Activated CD4-positive, alpha-beta T cell treated with anti-CD3 and anti-CD28 coated beads for 36 hours (primary cell): ENCODE results near the gene BRSK1. TPM values are rescaled to one million over a fixed set of nuclear protein-coding genes. Genes with fewer than 3 reads are reported as not detected.
A peak's percentile ranks its signal among the peaks of the same experiment; 100 is the strongest.

ENCODE experiments used
- ATAC-seq: fragments of 200-7000 bp; cut with Tn5 transposase; one replicate; pipeline ENCODE4 v1.10.0; 2021; ENCODE audit warnings: mild to moderate bottlenecking, moderate library complexity
- CTCF ChIA-PET: fragments of 350-600 bp; sonication (Branson Sonifier 250); formaldehyde crosslinking; loops from one replicate; lab custom pipeline; 2021; ENCODE audit warnings: antibody characterized with exemption; lab: Charles Lee
- POLR2A ChIA-PET: fragments of 350-600 bp; sonication (Branson Sonifier 250); formaldehyde crosslinking; loops from one replicate; lab custom pipeline; 2021; ENCODE audit warnings: antibody characterized with exemption, inconsistent platforms; lab: Charles Lee
- DNase-seq: peaks from one replicate; pipeline ENCODE4 v3.0.0-alpha.2; 2020
- H3K27ac Mint-ChIP-seq: one replicate; pipeline ENCODE4 v1.8.0; 2021; ENCODE audit warnings: mixed read lengths
- H3K27me3 Mint-ChIP-seq: one replicate; pipeline ENCODE4 v1.8.0; 2021; ENCODE audit warnings: mixed read lengths
- H3K36me3 Mint-ChIP-seq: one replicate; pipeline ENCODE4 v1.8.0; 2021; ENCODE audit warnings: low read depth, mixed read lengths
- H3K4me1 Mint-ChIP-seq: one replicate; pipeline ENCODE4 v1.8.0; 2021; ENCODE audit warnings: mixed read lengths
- H3K4me3 Mint-ChIP-seq: one replicate; pipeline ENCODE4 v1.8.0; 2021; ENCODE audit warnings: mild to moderate bottlenecking, moderate library complexity, mixed read lengths
- H3K9me3 Mint-ChIP-seq: one replicate; pipeline ENCODE4 v1.8.0; 2021; ENCODE audit warnings: low read depth, mixed read lengths
- intact Hi-C, 2 experiments: fragments of 100-400 bp; cut with DNase I in 1 of 2; cut with micrococcal nuclease in 1 of 2; formaldehyde crosslinking; loops; one replicate each; pipeline versions ENCODE4 v1.14.2 to v1.15.1; 2022 to 2024; cut with DNase I, micrococcal nuclease
- total RNA-seq, 2 experiments: library from RNA; stranded (reverse); gene quantifications; one replicate each; pipeline ENCODE4 v1.2.3, GENCODE V29; 2021

Gene BRSK1
- 1 to 10 TPM; 4.1 to 4.5 TPM for total RNA-seq

- Mint-ChIP-seq H3K36me3 (peaks cover 4% of the 10 kb centered on the region), H3K27me3 (no peaks in the 10 kb centered on the region), H3K27ac (no peak within 1 kb of the TSS), H3K9me3 (no peaks in the 10 kb centered on the region), H3K4me1 (peaks cover 20% of the 10 kb centered on the region), H3K4me3 (peak within 1 kb of the TSS; percentile 28)
- ATAC-seq (no peak), DNase-seq (peak; percentile 72)
- POLR2A ChIA-PET, result interaction anchor here (0.6 kb wide), 1 partner anchor 191 kb away, joined by 3 read pairs; no protein-coding TSS in a partner anchor
- CTCF ChIA-PET, result interaction anchor here (1.2 kb wide), 1 partner anchor 19 kb away, joined by 4 read pairs; no protein-coding TSS in a partner anchor
- intact Hi-C loops, result no loop called here
These were observed at the start of gene BRSK1 for GRCh38 chr19:55283548-55284377. BRSK1 (plus strand) TSS chr19:55283997; CDS start chr19:55284443, 446 bp downstream.

GRCh38 chr19:55238030-55238429, 45.8 kb upstream of the BRSK1 start:
- CTCF ChIA-PET, result no interaction called here
- Mint-ChIP-seq H3K9me3 (no peaks in the 10 kb centered on the region), H3K27me3 (no peaks in the 10 kb centered on the region), H3K4me1 (peaks cover 2% of the 10 kb centered on the region), H3K4me3 (no peak overlapping the region), H3K36me3 (peaks cover 64% of the 10 kb centered on the region), H3K27ac (no peak overlapping the region)
- POLR2A ChIA-PET, result interaction anchor here (0.6 kb wide), 1 partner anchor 785 kb away, joined by 3 read pairs; no protein-coding TSS in a partner anchor
- intact Hi-C loops, result no loop called here
- ATAC-seq, result no peak
- no peak for DNase-seq

DNA sequence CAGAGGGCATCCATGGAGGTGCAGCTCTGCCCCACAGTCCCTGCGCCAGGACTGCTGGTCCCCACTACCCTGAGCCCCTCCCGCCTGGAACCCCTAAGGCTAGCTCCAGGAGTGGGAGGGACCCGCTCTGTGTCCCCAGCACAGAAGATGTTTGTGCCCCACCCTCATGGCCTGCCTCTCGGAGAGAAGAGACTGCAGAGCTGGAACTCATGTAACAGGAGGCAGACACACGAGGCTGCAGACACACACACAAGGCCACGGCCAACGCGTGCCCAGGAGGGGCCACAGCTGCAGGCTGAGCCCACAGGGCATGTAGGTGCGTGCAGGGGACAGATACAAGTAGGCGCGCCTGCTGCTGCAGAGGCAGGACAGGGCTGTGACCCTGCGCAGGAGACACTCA, 44.8 kb upstream of the BRSK1 start:
- ChIA-PET POLR2A (no interaction called here), CTCF (no interaction called here)
- H3K4me3 Mint-ChIP-seq, result no peak overlapping the region
- no peaks in the 10 kb centered on the region for H3K27me3 Mint-ChIP-seq
- ATAC-seq, result no peak
- no peaks in the 10 kb centered on the region for H3K9me3 Mint-ChIP-seq
- H3K36me3 Mint-ChIP-seq, result peaks cover 63% of the 10 kb centered on the region
- peaks cover 2% of the 10 kb centered on the region for H3K4me1 Mint-ChIP-seq
- no peak for DNase-seq
- H3K27ac Mint-ChIP-seq, result no peak overlapping the region
- intact Hi-C loops, result no loop called here

DNA sequence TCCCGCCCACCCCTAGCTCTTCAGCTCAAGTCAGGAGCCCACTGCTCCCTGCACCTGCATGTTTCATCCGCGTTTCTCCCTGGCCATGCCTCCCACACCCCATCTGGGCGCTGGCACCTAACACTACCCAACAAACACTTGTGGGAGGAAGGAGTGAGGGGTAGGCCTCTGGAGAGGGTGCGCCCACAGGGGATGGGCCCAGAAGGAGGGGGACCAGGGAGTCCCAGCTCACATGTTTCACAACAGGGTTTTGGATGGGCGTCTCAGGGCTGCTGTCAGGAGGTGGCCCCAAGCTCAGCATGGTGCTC, 43.1 kb upstream of the BRSK1 start:
- peaks cover 2% of the 10 kb centered on the region for H3K4me1 Mint-ChIP-seq
- H3K36me3 Mint-ChIP-seq, result peaks cover 56% of the 10 kb centered on the region
- intact Hi-C loops, result no loop called here
- POLR2A ChIA-PET, result no interaction called here
- H3K27ac Mint-ChIP-seq, result no peak overlapping the region
- no peak overlapping the region for H3K4me3 Mint-ChIP-seq
- H3K9me3 Mint-ChIP-seq, result no peaks in the 10 kb centered on the region
- CTCF ChIA-PET, result no interaction called here
- no peak for ATAC-seq
- no peaks in the 10 kb centered on the region for H3K27me3 Mint-ChIP-seq
- no peak for DNase-seq

GRCh38 chr19:55241143-55241934, 42.5 kb upstream of the BRSK1 start:
- H3K9me3 Mint-ChIP-seq, result no peaks in the 10 kb centered on the region
- H3K27ac Mint-ChIP-seq, result no peak overlapping the region
- H3K27me3 Mint-ChIP-seq, result no peaks in the 10 kb centered on the region
- ChIA-PET CTCF (no interaction called here), POLR2A (no interaction called here)
- intact Hi-C loops, result no loop called here
- no peak for ATAC-seq
- peaks cover 55% of the 10 kb centered on the region for H3K36me3 Mint-ChIP-seq
- peaks cover 2% of the 10 kb centered on the region for H3K4me1 Mint-ChIP-seq
- no peak overlapping the region for H3K4me3 Mint-ChIP-seq
- DNase-seq, result no peak

DNA sequence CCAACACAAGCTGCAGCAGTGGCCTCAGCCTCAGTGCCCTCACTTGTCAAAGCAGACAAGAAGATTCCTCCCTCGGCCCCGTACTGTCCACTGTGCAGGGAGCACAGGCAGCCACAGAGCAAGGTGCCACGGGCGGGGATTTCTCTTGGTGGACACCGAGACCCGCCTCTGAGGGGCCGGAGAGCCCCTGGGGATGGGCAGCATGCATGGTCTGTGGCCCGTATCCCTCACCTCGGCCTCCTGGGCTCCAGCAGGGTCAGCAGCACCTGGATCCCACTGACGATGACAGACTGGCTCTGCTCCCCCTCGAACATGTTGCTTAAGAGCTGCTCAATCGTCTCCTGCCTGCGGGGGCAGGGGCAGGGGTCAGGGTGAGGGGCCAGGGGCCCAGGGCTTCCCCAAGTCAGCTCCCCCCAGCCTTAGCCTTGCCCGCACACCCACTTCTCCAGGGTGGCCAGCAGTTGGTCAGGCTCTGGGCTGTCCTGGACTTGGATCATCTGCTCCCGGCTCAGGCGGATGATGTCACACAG, 41.8 kb upstream of the BRSK1 start:
- POLR2A ChIA-PET, result no interaction called here
- H3K36me3 Mint-ChIP-seq, result peaks cover 49% of the 10 kb centered on the region
- DNase-seq, result no peak
- H3K27me3 Mint-ChIP-seq, result no peaks in the 10 kb centered on the region
- intact Hi-C loops, result no loop called here
- no peak overlapping the region for H3K4me3 Mint-ChIP-seq
- H3K9me3 Mint-ChIP-seq, result no peaks in the 10 kb centered on the region
- H3K27ac Mint-ChIP-seq, result no peak overlapping the region
- no peak for ATAC-seq
- CTCF ChIA-PET, result no interaction called here
- peaks cover 2% of the 10 kb centered on the region for H3K4me1 Mint-ChIP-seq

DNA sequence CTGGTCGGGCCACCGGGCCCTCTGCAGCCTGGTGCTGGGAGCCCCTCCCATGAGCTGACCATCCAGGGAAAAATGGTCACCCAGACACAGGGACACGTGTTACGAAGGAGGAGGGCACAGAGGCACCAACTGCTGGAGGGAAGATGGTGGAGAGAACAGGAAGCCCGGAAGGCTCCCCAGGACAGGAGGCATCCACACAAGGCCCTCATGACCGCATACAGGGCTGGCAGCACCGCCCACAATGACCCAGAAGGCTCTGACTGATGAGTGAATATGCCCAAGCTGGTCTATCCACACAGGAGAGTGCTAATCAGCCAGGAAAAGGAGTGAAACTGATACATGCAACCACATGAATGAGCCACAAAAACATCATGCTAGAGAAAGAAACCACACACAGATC, 41.3 kb upstream of the BRSK1 start:
- POLR2A ChIA-PET, result no interaction called here
- H3K36me3 Mint-ChIP-seq, result peaks cover 44% of the 10 kb centered on the region
- peak; percentile 57 for ATAC-seq

DNA sequence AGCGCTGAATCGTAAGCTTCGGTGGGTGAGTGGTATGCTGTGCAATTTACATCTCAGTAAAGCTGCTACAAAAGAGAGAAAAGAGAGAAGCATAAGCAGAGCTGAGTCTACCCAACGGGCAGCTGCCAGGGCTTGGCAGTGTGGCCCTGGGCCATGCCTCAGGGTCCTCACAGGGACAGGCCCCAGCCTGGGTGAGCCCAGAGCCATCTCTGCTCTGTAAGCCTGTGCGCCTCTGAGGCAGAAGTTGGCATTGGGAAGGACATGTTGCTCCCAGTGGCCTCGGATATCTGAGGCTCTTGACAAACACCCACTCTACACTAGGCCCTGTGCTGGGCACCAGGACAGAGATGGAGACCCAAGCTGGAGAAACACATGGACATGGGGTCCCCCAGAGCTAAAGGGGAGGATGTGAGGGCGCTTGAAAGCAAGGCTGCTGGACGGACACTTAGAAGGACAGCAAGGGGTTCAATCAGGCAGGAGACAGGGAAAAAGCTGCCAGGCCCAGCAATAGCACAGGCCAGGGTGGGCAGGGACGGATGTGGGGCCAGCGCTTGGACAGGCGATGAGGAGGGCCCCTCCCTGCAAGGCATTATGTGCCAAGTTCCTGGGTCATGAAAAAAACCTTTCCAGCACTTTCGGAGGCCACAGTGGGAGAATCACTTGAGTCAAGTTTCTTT, 39.7 kb upstream of the BRSK1 start:
- POLR2A ChIA-PET, result no interaction called here
- H3K36me3 Mint-ChIP-seq, result peaks cover 37% of the 10 kb centered on the region
- H3K4me3 Mint-ChIP-seq, result no peak overlapping the region
- H3K4me1 Mint-ChIP-seq, result peaks cover 14% of the 10 kb centered on the region
- no peaks in the 10 kb centered on the region for H3K27me3 Mint-ChIP-seq
- no peaks in the 10 kb centered on the region for H3K9me3 Mint-ChIP-seq
- CTCF ChIA-PET, result interaction anchor here (1.0 kb wide), 1 partner anchor 10 kb away, joined by 3 read pairs; no protein-coding TSS in a partner anchor
- ATAC-seq, result no peak
- H3K27ac Mint-ChIP-seq, result no peak overlapping the region
- intact Hi-C loops, result no loop called here
- DNase-seq, result no peak

More for the DNA sequence above, 41.3 kb upstream of the BRSK1 start:
- CTCF ChIA-PET, result no interaction called here
- Mint-ChIP-seq H3K4me3 (no peak overlapping the region), H3K27ac (peak overlapping the region; percentile 17), H3K27me3 (no peaks in the 10 kb centered on the region), H3K4me1 (peaks cover 2% of the 10 kb centered on the region), H3K9me3 (no peaks in the 10 kb centered on the region)
- intact Hi-C loops, result no loop called here
- no peak for DNase-seq

DNA sequence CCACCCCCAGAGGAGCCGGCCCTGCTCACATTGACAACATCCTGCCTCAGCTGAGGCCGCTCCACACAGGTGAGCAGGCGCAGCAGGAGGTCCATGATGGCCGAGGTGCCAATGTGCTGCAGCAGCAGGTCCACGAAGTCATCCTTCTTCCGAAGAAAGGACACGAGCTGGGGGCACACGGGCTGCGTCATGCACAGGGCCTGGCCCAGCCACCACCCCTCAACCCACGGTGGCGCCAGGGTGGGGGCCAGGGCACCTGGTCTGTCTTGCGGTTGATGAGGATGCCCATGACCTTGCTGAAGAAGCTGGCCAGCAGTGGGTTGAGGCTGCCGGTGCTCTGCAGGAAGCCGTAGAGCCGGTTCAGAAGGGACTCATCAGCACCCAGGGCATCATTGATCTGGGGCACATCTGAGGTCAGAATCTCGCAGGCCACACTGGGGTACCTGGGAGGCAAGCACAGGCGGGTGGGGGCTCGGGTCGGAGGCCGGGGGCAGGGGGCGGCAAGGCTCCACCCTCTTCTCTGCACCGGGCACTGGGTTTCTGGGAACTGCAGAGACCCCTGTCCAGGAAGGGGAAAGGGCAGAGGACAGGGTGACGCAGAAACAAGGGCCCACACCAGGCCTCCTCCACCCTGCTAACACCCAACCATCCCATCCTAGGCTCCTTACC, 38.4 kb upstream of the BRSK1 start:
- Mint-ChIP-seq H3K9me3 (no peaks in the 10 kb centered on the region), H3K27ac (no peak overlapping the region), H3K4me1 (peaks cover 15% of the 10 kb centered on the region), H3K27me3 (no peaks in the 10 kb centered on the region), H3K36me3 (peaks cover 36% of the 10 kb centered on the region), H3K4me3 (no peak overlapping the region)
- CTCF ChIA-PET, result interaction anchor here (1.0 kb wide), 1 partner anchor 11 kb away, joined by 3 read pairs; no protein-coding TSS in a partner anchor
- no peak for ATAC-seq
- no peak for DNase-seq
- intact Hi-C loops, result no loop called here
- POLR2A ChIA-PET, result interaction anchor here (1.5 kb wide), 1 partner anchor 9 kb away, joined by 5 read pairs; no protein-coding TSS in a partner anchor

DNA sequence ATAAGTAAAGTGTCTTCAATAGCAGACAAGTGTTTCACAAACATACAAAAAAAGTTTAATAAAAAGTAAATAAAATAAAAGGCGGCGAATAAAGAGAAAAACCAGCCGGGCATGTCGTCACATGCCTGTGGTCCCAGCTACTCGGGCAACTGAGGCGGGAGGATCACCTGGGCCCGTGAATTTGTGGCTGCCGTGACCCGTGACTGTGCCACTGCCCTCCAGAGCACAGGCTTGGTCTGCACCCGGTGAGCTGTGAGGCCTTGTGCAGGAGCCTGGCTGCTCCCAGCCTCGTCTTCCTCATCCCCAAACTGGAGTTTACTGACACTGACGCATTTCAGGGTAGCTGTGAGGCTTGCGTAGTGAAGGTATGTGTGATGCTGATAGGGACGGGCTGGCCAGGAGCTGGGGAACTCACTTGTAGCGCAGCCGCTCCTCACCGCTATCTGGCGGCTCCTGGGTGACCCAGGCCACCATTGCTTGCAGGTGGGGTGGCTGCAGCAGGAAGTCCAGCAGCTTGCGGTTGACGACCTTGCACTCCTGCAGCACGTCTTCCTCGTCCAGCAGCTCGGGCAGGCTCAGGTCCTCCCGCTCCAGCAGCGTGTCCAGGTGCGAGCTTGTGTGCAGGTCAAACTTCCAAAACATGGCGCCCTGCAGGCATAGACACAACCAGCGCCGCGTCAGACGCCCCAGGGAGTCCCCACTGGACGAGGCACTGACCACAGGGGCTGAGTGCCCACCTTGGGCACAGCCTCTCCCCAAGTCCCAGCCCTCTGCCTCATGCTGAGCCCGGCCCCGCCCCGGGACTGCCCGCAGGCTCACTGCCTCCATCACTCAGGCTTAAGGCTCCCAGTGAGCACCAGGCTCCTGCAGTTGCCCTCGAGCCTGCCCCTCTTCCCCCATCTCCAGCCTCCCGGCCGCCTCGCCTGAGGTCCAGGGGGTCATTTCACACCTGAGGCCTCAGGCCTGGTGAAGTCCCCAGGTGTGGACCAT, 37.0 kb upstream of the BRSK1 start:
- ChIA-PET CTCF (no interaction called here), POLR2A (interaction anchor here (1.5 kb wide), 1 partner anchor 7 kb away, joined by 5 read pairs; no protein-coding TSS in a partner anchor)
- Mint-ChIP-seq H3K4me3 (no peak overlapping the region), H3K9me3 (no peaks in the 10 kb centered on the region), H3K27ac (no peak overlapping the region), H3K27me3 (no peaks in the 10 kb centered on the region), H3K4me1 (peaks cover 29% of the 10 kb centered on the region), H3K36me3 (peaks cover 40% of the 10 kb centered on the region)
- no peak for DNase-seq
- intact Hi-C loops, result no loop called here
- ATAC-seq, result no peak
